Right lobe of liver (tissue), 4 donors: ENCODE data around the gene ZFC3H1.

Source experiments
- POLR2A ChIP-seq: fragments of 450-650 bp; IDR thresholded peaks from one replicate; pipeline ENCODE4 v1.6.1; 2017; ENCODE audit warnings: antibody characterized with exemption, mild to moderate bottlenecking
- TF ChIP-seq, protein P1 (sequence below), 4 donors: fragments of 200-600 bp in 3 of 4; fragments of 450-650 bp in 1 of 4; IDR thresholded peaks; one replicate each; pipeline versions ENCODE4 v1.5.1 to v1.8.0; 2016 to 2022; ENCODE audit warnings: antibody characterized with exemption in 4 of 4, mild to moderate bottlenecking in 2 of 4
- donor health status: DM: no; HTN: no; CAD: no.
- donor health status: DM: no; HTN: no; CAD: no.
- donor health status: DM: no; HTN: yes; CAD: no.

DNA sequence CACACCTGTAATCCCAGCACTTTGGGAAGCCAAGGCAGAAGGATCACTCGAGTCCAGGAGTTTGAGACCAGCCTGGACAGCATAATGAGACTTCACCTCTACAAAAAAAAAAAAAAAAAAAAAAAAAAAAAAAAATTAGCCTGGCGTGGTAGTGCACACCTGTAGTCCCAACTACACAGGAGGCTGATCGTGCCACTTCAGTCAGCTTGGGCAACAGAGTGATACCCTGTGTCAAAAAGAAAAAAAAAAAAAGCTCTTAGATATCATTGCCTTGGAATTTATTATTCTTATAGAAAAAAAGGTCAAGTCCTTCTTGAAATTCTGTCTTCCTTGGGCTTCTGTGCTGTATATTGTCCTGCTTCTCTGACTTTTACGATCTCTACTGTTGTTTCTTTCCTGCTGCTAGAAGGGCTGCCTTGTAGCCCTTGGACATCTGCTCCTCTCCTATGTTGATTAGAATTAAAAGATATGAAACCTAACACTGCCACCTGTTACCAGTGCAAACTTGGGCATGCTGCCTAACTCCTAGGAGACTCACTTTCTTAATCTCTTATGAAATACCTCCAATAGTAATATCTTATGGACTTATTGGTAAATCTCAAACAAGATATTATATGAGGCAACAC is 28.0 kb upstream of the ZFC3H1 start:
- no peak for TF ChIP-seq POLR2A
- TF ChIP-seq, protein P1, sequence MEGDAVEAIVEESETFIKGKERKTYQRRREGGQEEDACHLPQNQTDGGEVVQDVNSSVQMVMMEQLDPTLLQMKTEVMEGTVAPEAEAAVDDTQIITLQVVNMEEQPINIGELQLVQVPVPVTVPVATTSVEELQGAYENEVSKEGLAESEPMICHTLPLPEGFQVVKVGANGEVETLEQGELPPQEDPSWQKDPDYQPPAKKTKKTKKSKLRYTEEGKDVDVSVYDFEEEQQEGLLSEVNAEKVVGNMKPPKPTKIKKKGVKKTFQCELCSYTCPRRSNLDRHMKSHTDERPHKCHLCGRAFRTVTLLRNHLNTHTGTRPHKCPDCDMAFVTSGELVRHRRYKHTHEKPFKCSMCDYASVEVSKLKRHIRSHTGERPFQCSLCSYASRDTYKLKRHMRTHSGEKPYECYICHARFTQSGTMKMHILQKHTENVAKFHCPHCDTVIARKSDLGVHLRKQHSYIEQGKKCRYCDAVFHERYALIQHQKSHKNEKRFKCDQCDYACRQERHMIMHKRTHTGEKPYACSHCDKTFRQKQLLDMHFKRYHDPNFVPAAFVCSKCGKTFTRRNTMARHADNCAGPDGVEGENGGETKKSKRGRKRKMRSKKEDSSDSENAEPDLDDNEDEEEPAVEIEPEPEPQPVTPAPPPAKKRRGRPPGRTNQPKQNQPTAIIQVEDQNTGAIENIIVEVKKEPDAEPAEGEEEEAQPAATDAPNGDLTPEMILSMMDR (IDR thresholded peaks at IDR 0.05) = no peak
